Measurements from ENCODE around the gene DYNC1LI2.

- TF ChIP-seq, protein P1, sequence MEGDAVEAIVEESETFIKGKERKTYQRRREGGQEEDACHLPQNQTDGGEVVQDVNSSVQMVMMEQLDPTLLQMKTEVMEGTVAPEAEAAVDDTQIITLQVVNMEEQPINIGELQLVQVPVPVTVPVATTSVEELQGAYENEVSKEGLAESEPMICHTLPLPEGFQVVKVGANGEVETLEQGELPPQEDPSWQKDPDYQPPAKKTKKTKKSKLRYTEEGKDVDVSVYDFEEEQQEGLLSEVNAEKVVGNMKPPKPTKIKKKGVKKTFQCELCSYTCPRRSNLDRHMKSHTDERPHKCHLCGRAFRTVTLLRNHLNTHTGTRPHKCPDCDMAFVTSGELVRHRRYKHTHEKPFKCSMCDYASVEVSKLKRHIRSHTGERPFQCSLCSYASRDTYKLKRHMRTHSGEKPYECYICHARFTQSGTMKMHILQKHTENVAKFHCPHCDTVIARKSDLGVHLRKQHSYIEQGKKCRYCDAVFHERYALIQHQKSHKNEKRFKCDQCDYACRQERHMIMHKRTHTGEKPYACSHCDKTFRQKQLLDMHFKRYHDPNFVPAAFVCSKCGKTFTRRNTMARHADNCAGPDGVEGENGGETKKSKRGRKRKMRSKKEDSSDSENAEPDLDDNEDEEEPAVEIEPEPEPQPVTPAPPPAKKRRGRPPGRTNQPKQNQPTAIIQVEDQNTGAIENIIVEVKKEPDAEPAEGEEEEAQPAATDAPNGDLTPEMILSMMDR (IDR thresholded peaks at IDR 0.05), result no peak
- no peak for TF ChIP-seq EZH2 (IDR thresholded peaks at IDR 0.05; ENCODE audit: borderline replicate concordance, insufficient read depth, low read depth, low read length, poor library complexity, severe bottlenecking)
These were observed 15.5 kb downstream of the DYNC1LI2 start for GRCh38 chr16:66735891-66736290.
